ENCODE measurements around the gene NEK1. TPM values are rescaled to one million over a fixed set of nuclear protein-coding genes. Genes with fewer than 3 reads are reported as not detected.

The NEK1 gene
- total and polyA plus RNA-seq, 2 of the 4 experiments (the other 2 are of a cell fraction) = 3.3 to 3.9 TPM

GRCh38 chr4:169366821-169367220, 245.6 kb downstream of the NEK1 start:
- H3K4me1 ChIP-seq (ENCODE audit: control insufficient read depth, insufficient read depth, low read length) = no peaks in the 10 kb centered on the region
- no peak overlapping the region for H3K4me3 ChIP-seq (ENCODE audit: insufficient read depth, low read depth, low read length)
- H3K9me3 ChIP-seq (ENCODE audit: control insufficient read depth, insufficient read depth, low read length) = peaks cover 7% of the 10 kb centered on the region
- 100% methylated on average over 3 of the region's 5 CpGs; no CpG with 5 or more reads in 1 of the 2 experiments for WGBS, 2 experiments (ENCODE audit: extremely low coverage in 2 of 2, insufficient read length in 1 of 2)
- no peaks in the 10 kb centered on the region for H3K36me3 ChIP-seq (ENCODE audit: control insufficient read depth, insufficient read depth, low read length)
- H2AK9ac ChIP-seq (replicated peaks; ENCODE audit: low read depth, low read length, poor library complexity) = no peak overlapping the region
- no peak overlapping the region for H4K5ac ChIP-seq (ENCODE audit: low read depth, low read length)
- H2BK15ac ChIP-seq (ENCODE audit: low read depth, low read length) = no peak overlapping the region
- no peak overlapping the region for H2BK5ac ChIP-seq (ENCODE audit: low read depth, low read length, poor library complexity, severe bottlenecking)
- H3K23ac ChIP-seq (ENCODE audit: low read depth, low read length) = no peak overlapping the region
- intact Hi-C loops (cut with micrococcal nuclease) (no loop called here), in situ Hi-C loops (cut with MboI; ENCODE audit: low sequenced_read_pairs) (no loop called here), dilution Hi-C loops (cut with HindIII; ENCODE audit: low sequenced_read_pairs, unreplicated experiment) (no loop called here)
- no peak overlapping the region for H3K27ac ChIP-seq (ENCODE audit: insufficient read depth, low read length)
- H2AFZ ChIP-seq (replicated peaks; ENCODE audit: low read length, poor library complexity) = no peak overlapping the region
- no peak overlapping the region for H3K14ac ChIP-seq (replicated peaks; ENCODE audit: low read depth, low read length)
- no peak overlapping the region for H3K18ac ChIP-seq (ENCODE audit: low read depth, low read length)
- no peak overlapping the region for H2BK120ac ChIP-seq (ENCODE audit: low read depth, low read length)
- no TSS peak for BruUV-seq (replicated peaks)
- H4K91ac ChIP-seq (ENCODE audit: insufficient read depth, low read depth, low read length) = no peak overlapping the region
- DNase-seq (no peak), ATAC-seq (ENCODE audit: low read depth) (no peak)
- H3K9ac ChIP-seq (ENCODE audit: low read depth, low read length) = no peak overlapping the region
- no peaks in the 10 kb centered on the region for H3K27me3 ChIP-seq (ENCODE audit: control insufficient read depth, insufficient read depth, low read length)
- no peaks in the 10 kb centered on the region for H4K20me1 ChIP-seq (ENCODE audit: insufficient read depth, low read length)
- H4K8ac ChIP-seq (ENCODE audit: low read depth in 2 of 2, low read length in 2 of 2) = no peak overlapping the region
- ChIA-PET POLR2A (ENCODE audit: unreplicated experiment) (no interaction called here), CTCF (no interaction called here)
- H3K56ac ChIP-seq (ENCODE audit: extremely low read depth, insufficient read depth, low read length) = no peak overlapping the region
- no peak for TF ChIP-seq USF2 (IDR thresholded peaks at IDR 0.05; ENCODE audit: low read depth, low read length)
- no peak for TF ChIP-seq MXI1 (IDR thresholded peaks at IDR 0.05; ENCODE audit: borderline replicate concordance, low read depth, low read length)
- no peak for TF ChIP-seq POLR2A (IDR thresholded peaks at IDR 0.05; ENCODE audit: low read depth, low read length)
- TF ChIP-seq CEBPB (IDR thresholded peaks at IDR 0.05; ENCODE audit: low read depth, low read length) = no peak
- no peak for TF ChIP-seq RCOR1 (IDR thresholded peaks at IDR 0.05; ENCODE audit: insufficient replicate concordance, low read length)
- no peak for TF ChIP-seq CTCF (conservative IDR thresholded peaks at IDR 0.05; ENCODE audit: low read depth, low read length)
- TF ChIP-seq NFE2L2 (IDR thresholded peaks at IDR 0.05; ENCODE audit: low read depth, low read length) = no peak
- no peak for TF ChIP-seq ELK1 (IDR thresholded peaks at IDR 0.05; ENCODE audit: borderline replicate concordance, low read depth, low read length)
- no peak for TF ChIP-seq MAZ (IDR thresholded peaks at IDR 0.05; ENCODE audit: borderline replicate concordance, low read depth, low read length)
- TF ChIP-seq RAD21 (IDR thresholded peaks at IDR 0.05; ENCODE audit: low read length) = no peak
- TF ChIP-seq FOS (IDR thresholded peaks at IDR 0.05; ENCODE audit: low read depth, low read length) = no peak
- TF ChIP-seq CHD1 (IDR thresholded peaks at IDR 0.05; ENCODE audit: low read depth, low read length) = no peak
- no peak for TF ChIP-seq SMC3 (IDR thresholded peaks at IDR 0.05; ENCODE audit: low read depth, low read length)
- TF ChIP-seq MAFK (IDR thresholded peaks at IDR 0.05; ENCODE audit: low read depth, low read length) = no peak
- no peaks in the 10 kb centered on the region for H3K79me1 ChIP-seq (ENCODE audit: low read depth in 1 of 2, low read length in 2 of 2)
- H3K4me2 ChIP-seq (ENCODE audit: low read depth, low read length) = no peak overlapping the region
- H3K9me1 ChIP-seq (ENCODE audit: insufficient read depth, low read length) = no peaks in the 10 kb centered on the region
- no peak overlapping the region for H2AK5ac ChIP-seq (ENCODE audit: low read depth, low read length)
- no peak overlapping the region for H2BK20ac ChIP-seq (ENCODE audit: low read depth, low read length)
- H3K4ac ChIP-seq (ENCODE audit: low read depth, low read length) = no peak overlapping the region

All from IMR-90 (cell line).